Natural killer cell (primary cell): ENCODE results near the gene SPCS1. TPM values are rescaled to one million over a fixed set of nuclear protein-coding genes. Genes with fewer than 3 reads are reported as not detected.

Experiments
- ATAC-seq, 3 donors: fragments of 150-1000 bp in 2 of 3; fragments of 200-7000 bp in 1 of 3; cut with Tn5 transposase; 1 replicate in 1 of 3; 2 replicates in 2 of 3; pipeline ENCODE4 v1.10.0; 2021; ENCODE audit warnings: mild to moderate bottlenecking in 2 of 3, moderate library complexity in 2 of 3
- DNase-seq, 2 donors: peaks; one replicate each; pipeline versions ENCODE4 v3.0.0 to v3.0.0-alpha.2; 2013 to 2021; ENCODE audit warnings: mixed read lengths in 1 of 2
- H3K27ac ChIP-seq: one replicate; pipeline ENCODE4 v1.5.1; 2013; ENCODE audit warnings: mild to moderate bottlenecking, low read length
- H3K27me3 ChIP-seq: one replicate; pipeline ENCODE4 v1.6.1; 2013; ENCODE audit warnings: low read length; ENCODE audit not compliant: control insufficient read depth, insufficient read depth
- H3K36me3 ChIP-seq: one replicate; pipeline ENCODE4 v1.6.1; 2013; ENCODE audit warnings: low read length; ENCODE audit not compliant: control insufficient read depth, insufficient read depth
- H3K4me1 ChIP-seq: one replicate; pipeline ENCODE4 v1.6.1; 2013; ENCODE audit warnings: low read length; ENCODE audit not compliant: control insufficient read depth, insufficient read depth
- H3K4me3 ChIP-seq: one replicate; pipeline ENCODE4 v1.5.1; 2013; ENCODE audit warnings: low read length
- H3K9me3 ChIP-seq: one replicate; pipeline ENCODE4 v1.6.1; 2013; ENCODE audit warnings: low read length; ENCODE audit not compliant: control insufficient read depth, insufficient read depth
- H3K27ac Mint-ChIP-seq, 2 donors: one replicate each; pipeline ENCODE4 v1.8.0; 2022; ENCODE audit warnings: mild to moderate bottlenecking in 2 of 2, mixed read lengths in 2 of 2, moderate library complexity in 1 of 2
- H3K27me3 Mint-ChIP-seq, 2 donors: one replicate each; pipeline ENCODE4 v1.8.0; 2022; ENCODE audit warnings: low read depth in 2 of 2, mixed read lengths in 2 of 2
- H3K36me3 Mint-ChIP-seq: one replicate; pipeline ENCODE4 v1.8.0; 2022; ENCODE audit warnings: mixed read lengths
- H3K4me1 Mint-ChIP-seq, 2 donors: one replicate each; pipeline ENCODE4 v1.8.0; 2022; ENCODE audit warnings: mixed read lengths in 2 of 2
- H3K4me3 Mint-ChIP-seq: one replicate; pipeline ENCODE4 v1.8.0; 2022; ENCODE audit warnings: mild to moderate bottlenecking, moderate library complexity, mixed read lengths
- H3K9me3 Mint-ChIP-seq, 2 donors: one replicate each; pipeline ENCODE4 v1.8.0; 2022; ENCODE audit warnings: mixed read lengths in 2 of 2
- CTCF ChIP-seq: fragments of 200-600 bp; IDR thresholded peaks from one replicate; pipeline ENCODE4 v1.8.0; 2022; ENCODE audit warnings: antibody characterized with exemption
- WGBS: methylation state at CpG from one replicate; pipeline ENCODE4 v1.1.7; 2013; ENCODE audit warnings: missing lambda C conversion rate; ENCODE audit not compliant: insufficient coverage; 5-methylcytosine and 5-hydroxymethylcytosine counted together
- intact Hi-C: fragments of 100-400 bp; cut with micrococcal nuclease; formaldehyde crosslinking; loops from one replicate; pipeline ENCODE4 v1.14.2; 2022
- total RNA-seq, 4 donors: library from RNA; stranded (reverse); fragments of 120-200 nt in 1 of 4; gene quantifications; one replicate each; pipeline versions ENCODE4 v1.2.3 to v1.2.4, GENCODE V29; 2013 to 2022

Gene SPCS1
- total RNA-seq, 3 donors from 2014 or later (not counting 1 experiment from before 2014, with no cell fraction given): 52.4 to 64.4 (median 57.3) TPM

GRCh38 chr3:52678265-52679198 is 27.4 kb upstream of the SPCS1 start:
- H3K4me3 Mint-ChIP-seq: no peak overlapping the region
- 97% methylated on average over 5 of the region's 6 CpGs for WGBS
- peak overlapping the region; percentile 14 to 64 for H3K27ac Mint-ChIP-seq
- H3K4me1 Mint-ChIP-seq: peaks cover 22 to 44% of the 10 kb centered on the region in 2 donors
- DNase-seq (no peak), ATAC-seq (no peak)
- Histone ChIP-seq H3K36me3 (peaks cover 56% of the 10 kb centered on the region), H3K9me3 (no peaks in the 10 kb centered on the region), H3K27ac (no peak overlapping the region), H3K4me1 (peaks cover 2% of the 10 kb centered on the region), H3K27me3 (no peaks in the 10 kb centered on the region), H3K4me3 (no peak overlapping the region)
- no peak for TF ChIP-seq CTCF
- H3K27me3 Mint-ChIP-seq: no peaks in the 10 kb centered on the region
- H3K9me3 Mint-ChIP-seq: no peaks in the 10 kb centered on the region
- peaks cover 30% of the 10 kb centered on the region for H3K36me3 Mint-ChIP-seq
- intact Hi-C loops: no loop called here

GRCh38 chr3:52679199-52679538 is 26.7 kb upstream of the SPCS1 start:
- no peaks in the 10 kb centered on the region for H3K27me3 ChIP-seq
- H3K9me3 ChIP-seq: no peaks in the 10 kb centered on the region
- peaks cover 30% of the 10 kb centered on the region for H3K36me3 Mint-ChIP-seq
- peaks cover 3% of the 10 kb centered on the region for H3K4me1 ChIP-seq
- intact Hi-C loops: no loop called here
- 95% methylated on average over 2 of the region's 3 CpGs for WGBS
- no peak overlapping the region for H3K4me3 Mint-ChIP-seq
- no peaks in the 10 kb centered on the region for H3K27me3 Mint-ChIP-seq
- H3K4me3 ChIP-seq: no peak overlapping the region
- H3K9me3 Mint-ChIP-seq: no peaks in the 10 kb centered on the region
- H3K27ac ChIP-seq: no peak overlapping the region
- H3K27ac Mint-ChIP-seq: peak overlapping the region; percentile 14 to 64
- peaks cover 22 to 44% of the 10 kb centered on the region in 2 donors for H3K4me1 Mint-ChIP-seq
- no peak for TF ChIP-seq CTCF
- ATAC-seq (no peak), DNase-seq (no peak)
- peaks cover 54% of the 10 kb centered on the region for H3K36me3 ChIP-seq

- Mint-ChIP-seq H3K4me3 (no peak overlapping the region), H3K27ac (peak overlapping the region; percentile 14 to 64), H3K4me1 (peaks cover 28 to 48% of the 10 kb centered on the region in 2 donors), H3K9me3 (no peaks in the 10 kb centered on the region), H3K36me3 (peaks cover 30% of the 10 kb centered on the region), H3K27me3 (no peaks in the 10 kb centered on the region)
- Histone ChIP-seq H3K27ac (no peak overlapping the region), H3K4me3 (no peak overlapping the region), H3K4me1 (peaks cover 3% of the 10 kb centered on the region), H3K9me3 (no peaks in the 10 kb centered on the region), H3K27me3 (no peaks in the 10 kb centered on the region), H3K36me3 (peaks cover 51% of the 10 kb centered on the region)
- intact Hi-C loops: no loop called here
- DNase-seq (no peak), ATAC-seq (no peak)
- WGBS: no CpG with 5 or more reads among the region's 1 CpG
- no peak for TF ChIP-seq CTCF
Measured at GRCh38 chr3:52679811-52680210, 26.1 kb upstream of the SPCS1 start.
